WTC11 (cell line): ENCODE measurements around the gene STAB2. TPM values are rescaled to one million over a fixed set of nuclear protein-coding genes. Genes with fewer than 3 reads are reported as not detected.
"Not testable (repeated sequence)": the region's sequence is repeated elsewhere in the genome, so short reads cannot be mapped to it uniquely, and the experiment has no call there.

Experiments
- ATAC-seq: fragments of 200-7000 bp; cut with Tn5 transposase; 2 replicates; pipeline ENCODE4 v1.10.0; 2021; ENCODE audit warnings: mild to moderate bottlenecking, moderate library complexity
- CTCF ChIA-PET: fragments of 300-600 bp; sonication (Branson Sonifier 250); formaldehyde crosslinking; loops from one replicate; lab custom pipeline; 2021; ENCODE audit warnings: antibody characterized with exemption; lab: Charles Lee
- POLR2A ChIA-PET: fragments of 350-600 bp; sonication (Branson Sonifier 250); formaldehyde crosslinking; loops from one replicate; lab custom pipeline; 2021; ENCODE audit warnings: antibody characterized with exemption; lab: Charles Lee
- DNase-seq: peaks from one replicate; pipeline ENCODE4 v3.0.0; 2021; ENCODE audit warnings: low spot score
- H3K27ac Mint-ChIP-seq: 2 replicates; pipeline ENCODE4 v1.8.0; 2021; ENCODE audit warnings: mixed read lengths
- H3K27me3 Mint-ChIP-seq: 2 replicates; pipeline ENCODE4 v1.8.0; 2021; ENCODE audit warnings: low read depth, mild to moderate bottlenecking, moderate library complexity, mixed read lengths
- H3K36me3 Mint-ChIP-seq: 2 replicates; pipeline ENCODE4 v1.8.0; 2021; ENCODE audit warnings: mixed read lengths
- H3K4me1 Mint-ChIP-seq: 2 replicates; pipeline ENCODE4 v1.8.0; 2022; ENCODE audit warnings: mixed read lengths
- H3K4me3 Mint-ChIP-seq: 2 replicates; pipeline ENCODE4 v1.8.0; 2021; ENCODE audit warnings: mild to moderate bottlenecking, moderate library complexity, mixed read lengths
- H3K9me3 Mint-ChIP-seq: 2 replicates; pipeline ENCODE4 v1.8.0; 2021; ENCODE audit warnings: mixed read lengths
- CREB1 ChIP-seq: sonication (generic); formaldehyde crosslinking; IDR thresholded peaks from 2 replicates; pipeline ENCODE4 v1.8.0; 2023; ENCODE audit warnings: mild to moderate bottlenecking, missing genetic modification reagents
- CREM ChIP-seq: sonication (generic); formaldehyde crosslinking; IDR thresholded peaks from 2 replicates; pipeline ENCODE4 v1.8.1; 2022; ENCODE audit warnings: mild to moderate bottlenecking, missing genetic modification reagents, moderate library complexity
- ESRRA ChIP-seq: sonication (generic); formaldehyde crosslinking; IDR thresholded peaks from 2 replicates; pipeline ENCODE4 v1.8.1; 2022; ENCODE audit warnings: mild to moderate bottlenecking, missing genetic modification reagents, borderline replicate concordance
- ETV6 ChIP-seq: sonication (generic); formaldehyde crosslinking; IDR thresholded peaks from 2 replicates; pipeline ENCODE4 v1.8.1; 2022; ENCODE audit warnings: mild to moderate bottlenecking, missing genetic modification reagents
- MYBL2 ChIP-seq: sonication (generic); formaldehyde crosslinking; IDR thresholded peaks from 2 replicates; pipeline ENCODE4 v1.8.1; 2023; ENCODE audit warnings: mild to moderate bottlenecking, moderate library complexity, missing genetic modification reagents
- NFATC4 ChIP-seq: fragments of 250-450 bp; sonication (Bioruptor Pico); IDR thresholded peaks from 2 replicates; pipeline ENCODE4 v1.9.0; 2021; ENCODE audit warnings: mild to moderate bottlenecking
- NFE2L1 ChIP-seq: sonication (generic); formaldehyde crosslinking; IDR thresholded peaks from 2 replicates; pipeline ENCODE4 v1.8.1; 2023; ENCODE audit warnings: missing genetic modification reagents
- RELA ChIP-seq: sonication (generic); formaldehyde crosslinking; IDR thresholded peaks from 2 replicates; pipeline ENCODE4 v1.8.1; 2022; ENCODE audit warnings: missing genetic modification reagents, mild to moderate bottlenecking, borderline replicate concordance
- SOX15 ChIP-seq: fragments of 250-450 bp; sonication (Bioruptor Pico); IDR thresholded peaks from 2 replicates; pipeline ENCODE4 v1.9.0; 2021; ENCODE audit warnings: mild to moderate bottlenecking
- TEAD1 ChIP-seq: sonication (generic); formaldehyde crosslinking; IDR thresholded peaks from 2 replicates; pipeline ENCODE4 v1.8.0; 2022; ENCODE audit warnings: mild to moderate bottlenecking, missing genetic modification reagents
- ZNF232 ChIP-seq: sonication (generic); formaldehyde crosslinking; IDR thresholded peaks from 2 replicates; pipeline ENCODE4 v1.8.0; 2022; ENCODE audit warnings: mild to moderate bottlenecking, missing genetic modification reagents
- ZNF396 ChIP-seq: fragments of 250-450 bp; sonication (Bioruptor Pico); IDR thresholded peaks from 2 replicates; pipeline ENCODE4 v1.8.0; 2021; ENCODE audit warnings: mild to moderate bottlenecking, moderate library complexity, borderline replicate concordance
- ZNF671 ChIP-seq: fragments of 250-450 bp; sonication (Bioruptor Pico); IDR thresholded peaks from 2 replicates; pipeline ENCODE4 v1.8.0; 2021; ENCODE audit warnings: mild to moderate bottlenecking
- total RNA-seq: library from RNA; stranded (reverse); gene quantifications from 3 replicates; pipeline ENCODE4 v1.2.3, GENCODE V29; 2021
- TF ChIP-seq, protein P1 (sequence below): sonication (generic); formaldehyde crosslinking; IDR thresholded peaks from 2 replicates; pipeline ENCODE4 v1.8.0; 2023; ENCODE audit warnings: mild to moderate bottlenecking, missing genetic modification reagents
- TF ChIP-seq, protein P2 (sequence below): sonication (generic); formaldehyde crosslinking; IDR thresholded peaks from 2 replicates; pipeline ENCODE4 v1.8.1; 2022; ENCODE audit warnings: mild to moderate bottlenecking, missing genetic modification reagents, moderate library complexity, borderline replicate concordance
- TF ChIP-seq, protein P3 (sequence below): sonication (generic); formaldehyde crosslinking; IDR thresholded peaks from 2 replicates; pipeline ENCODE4 v1.8.0; 2022; ENCODE audit warnings: mild to moderate bottlenecking, missing genetic modification reagents

STAB2 gene
- total RNA-seq, 1 experiment from 2014 or later = 0.48 TPM

DNA sequence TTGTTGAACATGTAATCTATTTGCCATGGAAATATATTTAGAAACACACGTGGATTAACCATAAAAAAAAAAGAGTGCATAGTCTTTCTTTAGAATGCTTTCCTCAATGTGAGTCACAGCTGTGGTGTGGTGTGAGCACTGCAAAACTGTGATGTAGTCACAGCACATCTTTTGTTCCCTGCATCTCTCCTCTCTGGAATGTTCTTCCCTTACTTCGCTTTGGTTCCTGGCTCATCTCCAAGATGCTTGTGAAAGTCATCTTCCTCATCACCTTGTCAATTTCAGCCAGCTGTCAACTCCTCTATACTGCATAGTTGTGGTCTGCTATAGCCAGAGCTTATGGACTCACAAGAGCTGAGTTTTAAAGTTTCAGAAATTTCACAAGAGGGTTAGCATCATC, 60.2 kb downstream of the STAB2 start (continued):
- TF ChIP-seq, protein P1, sequence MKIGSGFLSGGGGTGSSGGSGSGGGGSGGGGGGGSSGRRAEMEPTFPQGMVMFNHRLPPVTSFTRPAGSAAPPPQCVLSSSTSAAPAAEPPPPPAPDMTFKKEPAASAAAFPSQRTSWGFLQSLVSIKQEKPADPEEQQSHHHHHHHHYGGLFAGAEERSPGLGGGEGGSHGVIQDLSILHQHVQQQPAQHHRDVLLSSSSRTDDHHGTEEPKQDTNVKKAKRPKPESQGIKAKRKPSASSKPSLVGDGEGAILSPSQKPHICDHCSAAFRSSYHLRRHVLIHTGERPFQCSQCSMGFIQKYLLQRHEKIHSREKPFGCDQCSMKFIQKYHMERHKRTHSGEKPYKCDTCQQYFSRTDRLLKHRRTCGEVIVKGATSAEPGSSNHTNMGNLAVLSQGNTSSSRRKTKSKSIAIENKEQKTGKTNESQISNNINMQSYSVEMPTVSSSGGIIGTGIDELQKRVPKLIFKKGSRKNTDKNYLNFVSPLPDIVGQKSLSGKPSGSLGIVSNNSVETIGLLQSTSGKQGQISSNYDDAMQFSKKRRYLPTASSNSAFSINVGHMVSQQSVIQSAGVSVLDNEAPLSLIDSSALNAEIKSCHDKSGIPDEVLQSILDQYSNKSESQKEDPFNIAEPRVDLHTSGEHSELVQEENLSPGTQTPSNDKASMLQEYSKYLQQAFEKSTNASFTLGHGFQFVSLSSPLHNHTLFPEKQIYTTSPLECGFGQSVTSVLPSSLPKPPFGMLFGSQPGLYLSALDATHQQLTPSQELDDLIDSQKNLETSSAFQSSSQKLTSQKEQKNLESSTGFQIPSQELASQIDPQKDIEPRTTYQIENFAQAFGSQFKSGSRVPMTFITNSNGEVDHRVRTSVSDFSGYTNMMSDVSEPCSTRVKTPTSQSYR (CRISPR knock-in tag) = no peak

DNA sequence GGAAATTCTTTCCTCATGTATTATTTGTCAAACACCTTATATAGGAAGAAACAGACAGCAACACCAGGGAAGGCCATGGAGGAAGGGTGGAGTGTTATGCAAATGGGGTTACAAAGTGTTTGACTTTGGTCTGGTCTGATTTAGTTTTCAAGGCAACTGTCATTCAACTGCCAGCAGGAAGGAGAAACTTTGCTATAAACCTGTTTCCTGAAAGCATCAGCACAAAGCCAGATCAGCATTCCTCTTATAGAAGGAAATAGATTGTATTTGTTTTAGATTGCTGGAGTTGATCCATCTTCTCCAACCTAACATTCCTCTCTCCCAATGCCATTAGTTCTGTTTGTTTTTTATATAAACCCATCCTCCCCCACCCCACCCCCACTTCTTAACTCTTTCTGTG, 65.7 kb downstream of the STAB2 start:
- ATAC-seq = no peak
- CTCF ChIA-PET = no interaction called here
- TF ChIP-seq CREB1 (CRISPR knock-in tag) = no peak
- TF ChIP-seq, all 79 proteins: peak for 0
- H3K9me3 Mint-ChIP-seq = peaks cover 9% of the 10 kb centered on the region
- H3K27me3 Mint-ChIP-seq = no peaks in the 10 kb centered on the region
- H3K36me3 Mint-ChIP-seq = no peaks in the 10 kb centered on the region
- peaks cover 14% of the 10 kb centered on the region for H3K4me1 Mint-ChIP-seq
- no peak overlapping the region for H3K27ac Mint-ChIP-seq
- DNase-seq = no peak
- H3K4me3 Mint-ChIP-seq = no peak overlapping the region
- POLR2A ChIA-PET = no interaction called here

DNA sequence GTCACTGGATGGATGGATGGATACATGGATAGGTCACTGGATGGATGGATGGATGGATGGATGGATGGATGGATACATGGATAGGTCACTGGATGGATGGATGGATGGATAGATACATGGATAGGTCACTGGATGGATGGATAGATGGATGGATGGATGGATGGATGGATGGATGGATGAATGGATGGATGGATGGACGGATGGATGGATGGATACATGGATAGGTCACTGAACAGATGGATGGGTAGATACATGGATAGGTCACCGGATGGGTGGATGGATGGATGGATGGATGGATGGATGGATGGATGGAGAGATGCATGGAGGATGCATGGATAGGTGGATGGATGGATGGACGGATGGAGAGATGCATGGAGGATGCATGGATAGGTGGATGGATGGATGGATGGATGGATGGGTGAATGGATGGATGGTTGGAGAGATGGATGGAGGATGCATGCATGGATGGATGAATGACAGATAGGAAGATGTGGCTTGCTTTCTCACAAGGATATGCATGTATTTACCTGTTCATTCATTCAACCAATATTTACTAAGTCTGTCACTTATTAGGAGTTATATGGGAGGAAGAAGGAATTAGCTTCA, 66.6 kb downstream of the STAB2 start:
- ATAC-seq, H3K27me3 Mint-ChIP-seq, H3K27ac Mint-ChIP-seq, H3K36me3 Mint-ChIP-seq, DNase-seq, H3K4me3 Mint-ChIP-seq, H3K9me3 Mint-ChIP-seq, POLR2A ChIA-PET: not testable (repeated sequence)
- CTCF ChIA-PET = interaction anchor here (0.9 kb wide), 1 partner anchor 21 kb away, joined by 3 read pairs; no protein-coding TSS in a partner anchor
- H3K4me1 Mint-ChIP-seq = peaks cover 21% of the 10 kb centered on the region

DNA sequence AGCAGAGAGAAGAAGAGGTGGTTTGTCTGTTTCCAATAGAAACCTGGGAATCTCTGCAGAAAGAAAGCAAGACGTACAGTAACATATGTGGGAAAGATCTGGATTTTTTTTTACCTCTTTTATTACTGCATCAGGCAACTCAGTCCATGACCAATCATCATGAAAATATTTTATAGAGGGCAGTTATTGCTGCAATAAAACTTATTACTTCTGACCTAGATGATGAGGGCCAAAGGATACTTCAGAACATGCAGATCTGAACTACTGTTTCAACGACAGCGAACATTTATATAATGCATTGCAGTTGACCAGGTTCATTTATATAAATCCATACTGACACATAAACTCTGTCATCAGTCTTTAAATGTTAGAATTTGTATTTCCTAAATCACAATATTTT, 67.7 kb downstream of the STAB2 start:
- no peak for DNase-seq
- H3K27ac Mint-ChIP-seq = no peak overlapping the region
- no peak for ATAC-seq
- ChIA-PET CTCF (interaction anchor here (0.9 kb wide), 1 partner anchor 22 kb away, joined by 3 read pairs; no protein-coding TSS in a partner anchor), POLR2A (no interaction called here)
- no peak overlapping the region for H3K4me3 Mint-ChIP-seq
- H3K36me3 Mint-ChIP-seq = no peaks in the 10 kb centered on the region
- TF ChIP-seq ESRRA (no peak), SOX15 (no peak), CREM (CRISPR knock-in tag) (no peak), NFATC4 (no peak), ZNF232 (CRISPR knock-in tag) (no peak), ZNF671 (CRISPR knock-in tag) (no peak), TEAD1 (no peak), MYBL2 (CRISPR knock-in tag) (no peak), ETV6 (CRISPR knock-in tag) (no peak), NFE2L1 (CRISPR knock-in tag) (no peak), RELA (CRISPR knock-in tag) (no peak), ZNF396 (CRISPR knock-in tag) (no peak)
- TF ChIP-seq, protein P2, sequence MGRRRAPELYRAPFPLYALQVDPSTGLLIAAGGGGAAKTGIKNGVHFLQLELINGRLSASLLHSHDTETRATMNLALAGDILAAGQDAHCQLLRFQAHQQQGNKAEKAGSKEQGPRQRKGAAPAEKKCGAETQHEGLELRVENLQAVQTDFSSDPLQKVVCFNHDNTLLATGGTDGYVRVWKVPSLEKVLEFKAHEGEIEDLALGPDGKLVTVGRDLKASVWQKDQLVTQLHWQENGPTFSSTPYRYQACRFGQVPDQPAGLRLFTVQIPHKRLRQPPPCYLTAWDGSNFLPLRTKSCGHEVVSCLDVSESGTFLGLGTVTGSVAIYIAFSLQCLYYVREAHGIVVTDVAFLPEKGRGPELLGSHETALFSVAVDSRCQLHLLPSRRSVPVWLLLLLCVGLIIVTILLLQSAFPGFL (CRISPR knock-in tag) = no peak
- TF ChIP-seq, protein P3, sequence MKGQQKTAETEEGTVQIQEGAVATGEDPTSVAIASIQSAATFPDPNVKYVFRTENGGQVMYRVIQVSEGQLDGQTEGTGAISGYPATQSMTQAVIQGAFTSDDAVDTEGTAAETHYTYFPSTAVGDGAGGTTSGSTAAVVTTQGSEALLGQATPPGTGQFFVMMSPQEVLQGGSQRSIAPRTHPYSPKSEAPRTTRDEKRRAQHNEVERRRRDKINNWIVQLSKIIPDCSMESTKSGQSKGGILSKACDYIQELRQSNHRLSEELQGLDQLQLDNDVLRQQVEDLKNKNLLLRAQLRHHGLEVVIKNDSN = no peak
- peaks cover 21% of the 10 kb centered on the region for H3K4me1 Mint-ChIP-seq
- peaks cover 9% of the 10 kb centered on the region for H3K9me3 Mint-ChIP-seq
- no peaks in the 10 kb centered on the region for H3K27me3 Mint-ChIP-seq
